GM18873 (cell line): Measurements from ENCODE around the gene GMDS.

Experiments used
- ATAC-seq: cut with Tn5 transposase; IDR thresholded peaks from one replicate; pipeline ENCODE4 v1.9.1; 2021; ENCODE audit warnings: mild to moderate bottlenecking, moderate library complexity, moderate number of reproducible peaks; ENCODE audit not compliant: unreplicated experiment, low FRiP score

The GMDS gene

GRCh38 chr6:1821513-1822183, 423.8 kb downstream of the GMDS start:
- no peak for ATAC-seq

GRCh38 chr6:1821164-1821512, 424.3 kb downstream of the GMDS start:
- ATAC-seq, result no peak

GRCh38 chr6:1820714-1821113, 424.7 kb downstream of the GMDS start:
- ATAC-seq, result no peak

- ATAC-seq, result no peak
These were observed 425.2 kb downstream of the GMDS start for GRCh38 chr6:1820165-1820564.

- no peak for ATAC-seq
These were observed 426.4 kb downstream of the GMDS start for GRCh38 chr6:1819007-1819406.

GRCh38 chr6:1817033-1817761, 428.2 kb downstream of the GMDS start:
- ATAC-seq, result no peak

- ATAC-seq, result no peak
These were observed 429.5 kb downstream of the GMDS start for GRCh38 chr6:1815827-1816452.

GRCh38 chr6:1814279-1814678, 431.1 kb downstream of the GMDS start:
- no peak for ATAC-seq

GRCh38 chr6:1812487-1812886, 432.9 kb downstream of the GMDS start:
- ATAC-seq, result no peak

- no peak for ATAC-seq
These were observed 433.4 kb downstream of the GMDS start for GRCh38 chr6:1812034-1812433.

GRCh38 chr6:1810880-1811279, 434.5 kb downstream of the GMDS start:
- no peak for ATAC-seq

- no peak for ATAC-seq
These were observed 436.0 kb downstream of the GMDS start for GRCh38 chr6:1809291-1809988.

- no peak for ATAC-seq
These were observed 438.5 kb downstream of the GMDS start for GRCh38 chr6:1806935-1807334.

- no peak for ATAC-seq
These were observed 442.7 kb downstream of the GMDS start for GRCh38 chr6:1802491-1803395.

- ATAC-seq, result no peak
These were observed 444.0 kb downstream of the GMDS start for GRCh38 chr6:1801401-1801800.

GRCh38 chr6:1800845-1801244, 444.6 kb downstream of the GMDS start:
- ATAC-seq, result no peak

- no peak for ATAC-seq
These were observed 446.5 kb downstream of the GMDS start for GRCh38 chr6:1798965-1799325.

GRCh38 chr6:1798303-1798964, 447.0 kb downstream of the GMDS start:
- ATAC-seq, result no peak

- ATAC-seq, result no peak
These were observed 447.6 kb downstream of the GMDS start for GRCh38 chr6:1797801-1798200.
